ENCODE data around the gene TIAL1. TPM values are rescaled to one million over a fixed set of nuclear protein-coding genes. Genes with fewer than 3 reads are reported as not detected.
"Not testable (repeated sequence)": the region's sequence is repeated elsewhere in the genome, so short reads cannot be mapped to it uniquely, and the experiment has no call there.

TIAL1 gene
- total RNA-seq, 4 donors from 2014 or later, result 31.8 to 177 (median 143) TPM

- no peaks in the 10 kb centered on the region for H3K36me3 ChIP-seq
- DNase-seq, result no peak
- H3K4me1 ChIP-seq, result peaks cover 2 to 4% of the 10 kb centered on the region in 2 donors
- no peaks in the 10 kb centered on the region for H3K9me3 ChIP-seq
- H3K4me3 ChIP-seq, result no peak overlapping the region
- H3K27ac ChIP-seq, result peak overlapping the region in 1 of 2 donors; percentile 11
- H3K27me3 ChIP-seq, result no peaks in the 10 kb centered on the region
- intact Hi-C loops (cut with DNase I; ENCODE audit: low total_unique reads), result no loop called here
- TF ChIP-seq, protein P1, sequence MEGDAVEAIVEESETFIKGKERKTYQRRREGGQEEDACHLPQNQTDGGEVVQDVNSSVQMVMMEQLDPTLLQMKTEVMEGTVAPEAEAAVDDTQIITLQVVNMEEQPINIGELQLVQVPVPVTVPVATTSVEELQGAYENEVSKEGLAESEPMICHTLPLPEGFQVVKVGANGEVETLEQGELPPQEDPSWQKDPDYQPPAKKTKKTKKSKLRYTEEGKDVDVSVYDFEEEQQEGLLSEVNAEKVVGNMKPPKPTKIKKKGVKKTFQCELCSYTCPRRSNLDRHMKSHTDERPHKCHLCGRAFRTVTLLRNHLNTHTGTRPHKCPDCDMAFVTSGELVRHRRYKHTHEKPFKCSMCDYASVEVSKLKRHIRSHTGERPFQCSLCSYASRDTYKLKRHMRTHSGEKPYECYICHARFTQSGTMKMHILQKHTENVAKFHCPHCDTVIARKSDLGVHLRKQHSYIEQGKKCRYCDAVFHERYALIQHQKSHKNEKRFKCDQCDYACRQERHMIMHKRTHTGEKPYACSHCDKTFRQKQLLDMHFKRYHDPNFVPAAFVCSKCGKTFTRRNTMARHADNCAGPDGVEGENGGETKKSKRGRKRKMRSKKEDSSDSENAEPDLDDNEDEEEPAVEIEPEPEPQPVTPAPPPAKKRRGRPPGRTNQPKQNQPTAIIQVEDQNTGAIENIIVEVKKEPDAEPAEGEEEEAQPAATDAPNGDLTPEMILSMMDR (IDR thresholded peaks at IDR 0.05), result no peak
- no peak for TF ChIP-seq POLR2A (IDR thresholded peaks at IDR 0.05)
Observed at GRCh38 chr10:119535837-119536507, 60.8 kb downstream of the TIAL1 start.

DNA sequence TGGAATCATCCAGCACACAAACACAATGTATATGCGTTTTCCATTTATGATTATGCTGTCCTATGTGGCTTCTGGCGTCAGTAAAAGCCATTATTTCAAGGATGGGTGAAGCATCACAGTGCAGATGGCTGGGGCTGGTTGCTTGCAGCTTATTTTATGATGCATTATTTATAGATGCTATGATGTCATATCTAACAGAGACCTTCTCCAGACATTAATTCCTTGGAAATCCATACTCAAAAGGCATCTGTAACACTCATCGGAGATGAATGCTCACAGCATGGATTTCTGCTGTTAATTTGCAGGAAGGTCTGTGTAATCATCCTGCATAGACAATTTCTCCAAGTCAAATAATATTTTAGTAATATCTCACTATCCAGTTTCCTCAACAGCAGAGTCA, 61.5 kb downstream of the TIAL1 start:
- no peaks in the 10 kb centered on the region for H3K9me3 ChIP-seq
- TF ChIP-seq, protein P1 (IDR thresholded peaks at IDR 0.05), result no peak
- no peak for TF ChIP-seq POLR2A (IDR thresholded peaks at IDR 0.05)
- peak overlapping the region in 1 of 2 donors; percentile 11 for H3K27ac ChIP-seq
- intact Hi-C loops (cut with DNase I; ENCODE audit: low total_unique reads), result no loop called here
- no peak overlapping the region for H3K4me3 ChIP-seq
- peaks cover 2 to 4% of the 10 kb centered on the region in 2 donors for H3K4me1 ChIP-seq
- no peak for DNase-seq
- no peaks in the 10 kb centered on the region for H3K27me3 ChIP-seq
- H3K36me3 ChIP-seq, result no peaks in the 10 kb centered on the region

DNA sequence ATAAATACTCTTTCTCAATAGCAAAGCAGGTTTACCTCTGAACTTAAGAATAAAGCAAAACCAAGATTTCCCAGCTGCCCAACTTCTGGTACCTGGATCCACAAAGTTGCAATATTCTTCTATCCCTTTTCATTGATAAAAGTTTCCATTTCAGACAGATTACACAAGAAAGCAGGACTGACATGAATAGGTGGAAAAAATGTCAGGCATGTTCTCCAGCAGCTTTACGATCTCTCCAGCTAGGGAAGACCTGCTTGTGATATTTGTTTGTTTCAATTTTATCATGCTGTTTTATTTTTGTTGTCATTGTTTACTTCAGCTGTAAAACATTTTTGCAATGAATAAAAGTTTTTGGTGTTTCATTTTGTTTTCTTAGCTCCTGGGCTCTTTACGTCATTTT, 63.3 kb downstream of the TIAL1 start:
- no peaks in the 10 kb centered on the region for H3K9me3 ChIP-seq
- no peak overlapping the region for H3K4me3 ChIP-seq
- no peak for TF ChIP-seq POLR2A (IDR thresholded peaks at IDR 0.05)
- TF ChIP-seq, protein P1 (IDR thresholded peaks at IDR 0.05), result no peak
- intact Hi-C loops (cut with DNase I; ENCODE audit: low total_unique reads), result no loop called here
- no peaks in the 10 kb centered on the region for H3K36me3 ChIP-seq
- H3K27me3 ChIP-seq, result no peaks in the 10 kb centered on the region
- DNase-seq, result no peak
- peaks cover 1 to 2% of the 10 kb centered on the region in 2 donors for H3K4me1 ChIP-seq
- H3K27ac ChIP-seq, result no peak overlapping the region

- H3K27ac ChIP-seq; DNase-seq; intact Hi-C loops (cut with DNase I; ENCODE audit: low total_unique reads); H3K27me3 ChIP-seq; H3K9me3 ChIP-seq; H3K4me1 ChIP-seq; H3K4me3 ChIP-seq; H3K36me3 ChIP-seq: not testable (repeated sequence)
Observed at GRCh38 chr10:119532791-119533190, 64.0 kb downstream of the TIAL1 start.

GRCh38 chr10:119532251-119532650, 64.5 kb downstream of the TIAL1 start:
- H3K27ac ChIP-seq; intact Hi-C loops (cut with DNase I; ENCODE audit: low total_unique reads); DNase-seq; H3K36me3 ChIP-seq; H3K4me1 ChIP-seq; H3K4me3 ChIP-seq; H3K9me3 ChIP-seq; H3K27me3 ChIP-seq: not testable (repeated sequence)

DNA sequence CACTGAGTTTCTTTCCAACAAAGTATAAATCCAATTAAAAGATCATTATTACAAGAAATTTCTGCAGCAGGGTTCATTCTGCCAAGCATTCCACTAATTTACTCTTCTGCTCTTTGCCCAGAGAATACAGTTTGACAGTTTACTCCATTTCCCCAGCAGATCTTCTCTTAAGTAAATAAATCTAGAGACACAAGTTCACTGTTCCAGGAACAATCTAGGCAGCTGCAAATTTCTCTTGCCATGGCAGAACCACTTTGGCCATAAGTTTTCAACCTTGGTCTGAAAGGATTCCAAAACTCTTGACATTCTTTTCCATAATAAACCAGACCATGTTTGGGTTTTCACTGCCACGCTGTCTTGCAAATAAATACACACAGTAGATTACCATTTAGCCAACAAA, 65.7 kb downstream of the TIAL1 start:
- Histone ChIP-seq H3K4me1 (peaks cover 0 to 4% of the 10 kb centered on the region in 2 donors), H3K27me3 (no peaks in the 10 kb centered on the region), H3K9me3 (no peaks in the 10 kb centered on the region), H3K27ac (no peak overlapping the region), H3K36me3 (no peaks in the 10 kb centered on the region), H3K4me3 (no peak overlapping the region)
- DNase-seq, result no peak
- intact Hi-C loops (cut with DNase I; ENCODE audit: low total_unique reads), result no loop called here
- TF ChIP-seq, protein P1 (IDR thresholded peaks at IDR 0.05), result no peak
- no peak for TF ChIP-seq POLR2A (IDR thresholded peaks at IDR 0.05)

- H3K36me3 ChIP-seq; H3K4me1 ChIP-seq; intact Hi-C loops (cut with DNase I; ENCODE audit: low total_unique reads); DNase-seq; H3K9me3 ChIP-seq; H3K27ac ChIP-seq; H3K27me3 ChIP-seq; H3K4me3 ChIP-seq: not testable (repeated sequence)
Observed at GRCh38 chr10:119528663-119529237, 68.0 kb downstream of the TIAL1 start.
